Activated naive CD8-positive, alpha-beta T cell treated with anti-CD3 and anti-CD28 coated beads, Interleukin-2, amount 50 U/mL, for 24 hours (primary cell): Measurements from ENCODE around the gene TPM2.

Experiments used
- ATAC-seq: fragments of 150-1000 bp; cut with Tn5 transposase; one replicate; pipeline ENCODE4 v1.10.0; 2021
- DNase-seq: peaks from one replicate; pipeline ENCODE4 v3.0.0; 2021
- H3K27ac Mint-ChIP-seq: one replicate; pipeline ENCODE4 v1.8.0; 2021; ENCODE audit warnings: mild to moderate bottlenecking, mixed read lengths
- H3K27me3 Mint-ChIP-seq: one replicate; pipeline ENCODE4 v1.8.0; 2021; ENCODE audit warnings: mixed read lengths
- H3K36me3 Mint-ChIP-seq: one replicate; pipeline ENCODE4 v1.8.0; 2021; ENCODE audit warnings: low read depth, mixed read lengths
- H3K4me1 Mint-ChIP-seq: one replicate; pipeline ENCODE4 v1.8.0; 2021; ENCODE audit warnings: mixed read lengths
- H3K4me3 Mint-ChIP-seq: one replicate; pipeline ENCODE4 v1.8.0; 2021; ENCODE audit warnings: mild to moderate bottlenecking, moderate library complexity, mixed read lengths
- H3K9me3 Mint-ChIP-seq: one replicate; pipeline ENCODE4 v1.8.0; 2021; ENCODE audit warnings: mixed read lengths

TPM2 gene

DNA sequence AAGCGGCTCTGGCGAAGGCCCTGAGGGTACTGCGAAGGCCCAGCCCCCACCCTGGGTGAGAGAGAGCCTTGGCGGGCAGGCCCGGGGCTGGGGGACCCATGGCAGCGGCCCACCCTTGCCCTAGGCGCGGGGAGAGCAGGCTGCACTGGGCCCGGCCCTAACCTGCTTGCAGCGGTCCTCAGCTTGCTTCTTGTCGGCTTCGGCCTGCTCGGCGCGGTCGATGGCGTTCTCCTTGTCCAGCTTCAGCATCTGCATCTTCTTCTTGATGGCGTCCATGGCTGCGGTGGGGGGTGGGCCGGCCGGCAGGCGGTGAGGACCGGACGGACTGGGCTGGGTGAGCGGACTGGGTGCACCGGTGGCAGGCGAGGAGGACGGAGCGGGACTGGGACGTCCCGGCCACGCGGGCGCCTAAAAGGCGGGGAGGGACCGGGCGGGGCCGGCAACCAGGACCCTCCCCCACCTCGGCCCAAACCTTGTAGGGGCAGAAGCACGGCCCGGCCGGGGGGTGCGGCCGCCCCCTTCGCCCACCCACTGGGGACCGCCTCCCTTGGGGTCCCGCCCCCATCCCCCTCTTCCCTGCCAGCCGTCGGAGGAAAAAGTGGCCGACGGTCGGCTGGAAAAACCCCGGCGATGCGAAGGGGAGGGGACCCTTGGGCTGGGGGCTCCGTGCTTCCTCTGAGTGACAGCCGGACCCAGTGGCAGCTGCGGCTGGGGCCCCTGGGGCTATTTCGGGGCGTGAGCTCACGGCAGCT, at the start of gene TPM2:
Gene TPM2, minus strand, starts transcription at position 384 of the 752 bp plus-strand sequence. Its CDS starts 108 bp downstream, at position 276.
- ATAC-seq: no peak
- peaks cover 20% of the 10 kb centered on the region for H3K4me1 Mint-ChIP-seq
- H3K27ac Mint-ChIP-seq: peak within 1 kb of the TSS; percentile 44
- H3K9me3 Mint-ChIP-seq: no peaks in the 10 kb centered on the region
- no peaks in the 10 kb centered on the region for H3K27me3 Mint-ChIP-seq
- peak within 1 kb of the TSS; percentile 74 for H3K4me3 Mint-ChIP-seq
- no peaks in the 10 kb centered on the region for H3K36me3 Mint-ChIP-seq
- DNase-seq: no peak

DNA sequence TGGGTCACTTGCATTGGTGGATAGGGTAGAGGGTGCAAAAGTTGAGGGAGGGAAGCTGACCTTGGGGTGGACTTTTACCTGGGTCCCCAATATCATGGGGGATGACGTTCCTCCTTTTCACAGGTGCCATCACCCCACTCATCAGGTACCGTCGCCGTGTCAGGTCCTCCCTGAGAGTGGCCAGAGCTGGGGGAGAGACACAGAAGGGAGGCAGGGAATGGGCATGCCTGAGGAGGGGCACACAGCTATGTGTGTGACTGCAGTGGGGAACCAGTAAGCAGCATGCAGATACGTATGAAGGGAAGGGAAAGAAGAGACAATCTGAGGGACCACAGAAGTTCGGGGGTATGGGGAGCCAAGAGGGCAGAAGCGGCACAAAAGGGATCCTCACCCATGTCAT, 49.2 kb upstream of the TPM2 start:
- Mint-ChIP-seq H3K4me1 (peaks cover 22% of the 10 kb centered on the region), H3K4me3 (no peak overlapping the region), H3K27me3 (no peaks in the 10 kb centered on the region), H3K36me3 (peaks cover 40% of the 10 kb centered on the region), H3K27ac (no peak overlapping the region), H3K9me3 (no peaks in the 10 kb centered on the region)
- no peak for ATAC-seq
- DNase-seq: no peak

DNA sequence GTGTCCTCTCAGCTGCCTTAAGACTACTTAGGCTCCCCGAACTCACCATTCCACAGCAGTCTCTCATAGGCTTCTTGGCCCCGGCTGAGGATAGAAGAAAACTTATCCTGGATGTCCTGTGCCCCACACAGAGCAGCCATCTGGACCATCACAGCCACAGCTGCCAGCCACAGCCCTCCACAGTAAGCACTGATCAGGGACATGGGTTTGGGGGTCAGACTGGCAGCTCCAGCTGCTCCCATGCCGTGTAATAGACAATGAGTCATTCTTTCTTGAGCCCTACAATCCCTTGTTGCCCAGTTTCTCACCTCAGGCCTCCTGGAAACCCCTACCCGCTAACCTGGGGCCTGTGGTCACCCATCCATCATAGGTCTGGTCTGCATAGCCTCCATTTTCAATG, 48.5 kb upstream of the TPM2 start:
- Mint-ChIP-seq H3K9me3 (no peaks in the 10 kb centered on the region), H3K36me3 (peaks cover 36% of the 10 kb centered on the region)

DNA sequence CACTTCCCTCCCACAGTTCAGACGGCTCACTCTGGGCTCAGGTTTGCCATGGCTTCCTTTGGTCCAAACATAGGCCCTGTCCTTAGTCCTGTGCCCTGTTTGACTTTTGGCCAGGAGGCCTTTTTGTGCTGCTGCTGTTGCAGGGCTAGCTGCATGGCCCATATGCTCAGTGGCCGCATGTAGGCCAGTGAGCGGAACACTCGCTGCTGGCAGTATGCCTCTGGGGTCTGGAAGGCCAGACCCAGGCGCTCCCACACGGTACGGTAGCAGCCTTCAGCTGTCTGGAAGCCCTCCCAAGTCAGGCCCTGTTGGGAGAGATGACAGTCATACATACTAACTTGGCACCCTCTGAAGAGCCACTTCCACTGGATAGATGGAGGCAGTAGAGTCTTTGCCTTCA, 47.4 kb upstream of the TPM2 start:
- Mint-ChIP-seq H3K4me1 (peaks cover 25% of the 10 kb centered on the region), H3K36me3 (peaks cover 27% of the 10 kb centered on the region), H3K27me3 (no peaks in the 10 kb centered on the region), H3K9me3 (no peaks in the 10 kb centered on the region), H3K4me3 (no peak overlapping the region), H3K27ac (no peak overlapping the region)
- DNase-seq (no peak), ATAC-seq (no peak)

More for the DNA sequence above, 48.5 kb upstream of the TPM2 start:
- DNase-seq: no peak
- no peak for ATAC-seq
- Mint-ChIP-seq H3K4me1 (peaks cover 26% of the 10 kb centered on the region), H3K27me3 (no peaks in the 10 kb centered on the region), H3K27ac (no peak overlapping the region), H3K4me3 (no peak overlapping the region)

DNA sequence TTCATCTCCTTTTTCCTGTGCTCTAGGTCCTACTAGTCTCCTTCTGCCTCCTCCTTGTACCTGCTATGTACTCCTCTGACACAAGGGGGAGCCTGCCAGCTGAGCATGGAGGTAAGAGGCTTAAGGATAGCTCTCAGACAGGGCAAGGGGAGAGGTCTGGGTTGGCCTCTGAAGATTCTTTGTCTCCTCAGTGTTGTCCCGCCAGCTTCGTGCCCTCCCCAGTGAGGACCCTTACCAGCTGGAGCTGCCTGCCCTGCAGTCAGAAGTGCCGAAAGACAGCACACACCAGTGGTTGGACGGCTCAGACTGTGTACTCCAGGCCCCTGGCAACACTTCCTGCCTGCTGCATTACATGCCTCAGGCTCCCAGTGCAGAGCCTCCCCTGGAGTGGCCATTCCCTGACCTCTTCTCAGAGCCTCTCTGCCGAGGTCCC, 46.5 kb upstream of the TPM2 start:
- no peak overlapping the region for H3K4me3 Mint-ChIP-seq
- H3K27me3 Mint-ChIP-seq: no peaks in the 10 kb centered on the region
- DNase-seq: peak; percentile 58
- peaks cover 27% of the 10 kb centered on the region for H3K36me3 Mint-ChIP-seq
- peaks cover 17% of the 10 kb centered on the region for H3K4me1 Mint-ChIP-seq
- ATAC-seq: no peak
- no peak overlapping the region for H3K27ac Mint-ChIP-seq
- no peaks in the 10 kb centered on the region for H3K9me3 Mint-ChIP-seq

DNA sequence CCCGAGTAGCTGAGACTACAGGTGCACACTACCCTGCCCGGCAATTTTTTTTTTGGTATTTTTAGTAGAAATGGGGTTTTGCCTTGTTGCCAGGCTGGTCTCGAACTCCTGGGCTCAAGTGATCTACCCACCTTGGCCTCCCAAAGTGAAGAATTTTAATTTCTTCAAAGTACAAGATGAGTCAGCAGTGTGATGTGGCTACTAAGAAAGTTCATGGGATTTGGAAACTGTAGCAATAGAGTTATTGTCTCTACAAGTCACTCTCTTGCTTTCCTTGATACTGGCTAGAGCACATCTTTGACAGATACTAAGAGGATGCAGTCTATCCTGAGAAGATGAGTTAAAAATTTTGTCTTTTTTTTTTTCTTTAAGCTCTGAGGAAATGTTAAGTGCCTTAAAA, 44.4 kb upstream of the TPM2 start:
- DNase-seq: no peak
- no peak for ATAC-seq
- Mint-ChIP-seq H3K27ac (no peak overlapping the region), H3K27me3 (no peaks in the 10 kb centered on the region), H3K4me1 (peaks cover 17% of the 10 kb centered on the region), H3K9me3 (no peaks in the 10 kb centered on the region), H3K4me3 (peak overlapping the region; percentile 27), H3K36me3 (peaks cover 27% of the 10 kb centered on the region)

DNA sequence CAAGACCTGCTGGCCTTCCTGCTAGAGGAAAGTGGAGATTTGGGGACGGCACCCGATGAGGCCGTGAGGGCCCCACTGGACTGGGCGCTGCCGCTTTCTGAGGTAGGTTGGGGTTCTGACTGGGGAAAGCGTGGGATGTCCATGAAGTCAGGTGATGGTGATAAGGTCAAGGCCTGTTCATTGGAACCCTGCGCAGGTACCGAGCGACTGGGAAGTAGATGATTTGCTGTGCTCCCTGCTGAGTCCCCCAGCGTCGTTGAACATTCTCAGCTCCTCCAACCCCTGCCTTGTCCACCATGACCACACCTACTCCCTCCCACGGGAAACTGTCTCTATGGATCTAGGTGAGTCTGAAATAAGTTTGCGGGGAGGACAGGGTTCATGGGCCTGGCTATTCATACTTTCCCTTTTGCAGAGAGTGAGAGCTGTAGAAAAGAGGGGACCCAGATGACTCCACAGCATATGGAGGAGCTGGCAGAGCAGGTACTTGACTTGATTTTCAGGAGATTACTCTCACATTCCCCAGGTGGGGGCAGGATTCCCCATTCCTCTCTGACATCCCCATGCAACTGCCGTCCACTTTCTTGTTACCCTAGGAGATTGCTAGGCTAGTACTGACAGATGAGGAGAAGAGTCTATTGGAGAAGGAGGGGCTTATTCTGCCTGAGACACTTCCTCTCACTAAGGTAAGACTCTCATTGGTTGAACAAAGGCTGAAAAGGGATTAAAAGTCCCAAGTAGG, 43.2 kb upstream of the TPM2 start:
- no peaks in the 10 kb centered on the region for H3K9me3 Mint-ChIP-seq
- peak; percentile 52 for DNase-seq
- peaks cover 17% of the 10 kb centered on the region for H3K4me1 Mint-ChIP-seq
- peaks cover 18% of the 10 kb centered on the region for H3K36me3 Mint-ChIP-seq
- peak; percentile 8 for ATAC-seq
- no peaks in the 10 kb centered on the region for H3K27me3 Mint-ChIP-seq
- peak overlapping the region; percentile 90 for H3K27ac Mint-ChIP-seq
- no peak overlapping the region for H3K4me3 Mint-ChIP-seq

DNA sequence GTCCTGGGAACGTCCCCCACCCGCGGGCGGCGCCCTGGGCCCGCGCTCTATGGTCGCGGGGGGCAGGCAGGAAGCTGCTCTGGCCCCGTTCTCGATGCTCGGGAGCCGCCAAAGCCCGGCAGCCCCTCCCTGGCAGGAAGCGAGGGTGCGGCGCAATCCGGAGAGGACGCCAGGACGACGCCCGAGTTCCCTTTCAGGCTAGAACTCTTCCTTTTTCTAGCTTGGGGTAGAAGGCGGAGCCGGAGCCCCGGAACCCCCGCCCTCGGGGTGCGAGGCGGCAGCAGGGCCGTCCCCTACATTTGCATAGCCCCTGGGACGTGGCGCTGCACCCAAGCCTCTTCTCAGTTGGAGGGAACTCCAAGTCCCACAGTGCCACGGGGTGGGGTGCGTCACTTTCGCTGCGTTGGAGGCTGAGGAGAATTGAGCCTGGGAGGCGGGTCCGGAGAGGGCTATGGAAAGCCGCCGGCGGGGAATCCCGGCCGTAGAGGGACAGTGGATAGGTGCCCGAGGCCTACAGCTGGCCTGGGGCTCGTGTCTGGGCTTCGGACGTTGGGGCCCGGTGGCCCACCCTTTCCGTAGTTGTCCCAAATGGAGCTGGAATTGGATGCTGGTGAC, 42.6 kb upstream of the TPM2 start, which contains the start of the genes CREB3 and TLN1:
Gene CREB3, plus strand, starts transcription at position 482 of the 615 bp plus-strand sequence. Its CDS starts 107 bp downstream, at position 589.
Gene TLN1, minus strand, starts transcription at position 11 of the 615 bp plus-strand sequence. CDS start 6,501 bp downstream, outside the sequence.
- DNase-seq: peak; percentile 96

DNA sequence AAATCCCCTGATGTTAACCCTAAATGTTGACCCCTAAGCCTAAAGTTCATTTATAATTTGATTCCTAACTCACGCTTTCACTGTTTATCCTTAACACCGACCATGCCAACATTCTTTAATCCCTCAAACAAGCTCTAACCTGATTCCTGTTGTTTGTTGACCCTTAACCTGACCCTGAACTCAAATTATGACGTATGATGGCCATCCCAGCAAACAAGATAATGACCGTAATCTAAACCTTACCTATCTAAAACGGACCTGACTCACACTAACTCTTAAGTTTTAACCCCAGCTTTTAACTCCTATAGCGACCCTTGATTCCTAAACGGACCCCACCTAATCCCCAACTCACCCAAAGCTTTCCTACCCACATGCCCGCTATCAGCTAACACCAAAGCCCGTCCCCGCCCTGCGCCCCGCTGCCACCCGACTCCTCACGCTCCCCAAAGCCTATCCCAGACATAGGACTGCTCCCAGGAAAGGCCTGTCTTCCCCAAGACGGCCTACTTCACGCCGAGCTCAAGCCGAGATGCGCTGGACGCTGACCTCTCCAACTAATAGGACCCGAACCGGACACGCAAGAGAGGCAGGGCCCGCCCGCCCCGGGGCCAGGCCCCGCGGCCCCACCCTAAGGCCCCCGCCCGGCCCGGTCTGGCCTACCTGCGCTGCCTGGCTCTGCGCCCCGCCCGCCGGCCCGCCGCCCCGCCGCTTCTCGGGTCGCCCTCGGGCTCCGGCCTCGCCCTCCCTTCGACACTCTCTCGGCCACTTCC, 41.9 kb upstream of the TPM2 start:
- ATAC-seq (no peak), DNase-seq (no peak)
- H3K4me3 Mint-ChIP-seq: no peak overlapping the region
- peaks cover 17% of the 10 kb centered on the region for H3K4me1 Mint-ChIP-seq
- H3K27ac Mint-ChIP-seq: peak overlapping the region; percentile 90
- peaks cover 16% of the 10 kb centered on the region for H3K36me3 Mint-ChIP-seq
- H3K9me3 Mint-ChIP-seq: no peaks in the 10 kb centered on the region
- no peaks in the 10 kb centered on the region for H3K27me3 Mint-ChIP-seq

More for the DNA sequence above, 42.6 kb upstream of the TPM2 start, which contains the start of the genes CREB3 and TLN1:
- no peaks in the 10 kb centered on the region for H3K27me3 Mint-ChIP-seq
- ATAC-seq: peak; percentile 93
- peaks cover 17% of the 10 kb centered on the region for H3K4me1 Mint-ChIP-seq
- H3K4me3 Mint-ChIP-seq: no peak within 1 kb of the TSS
- peaks cover 18% of the 10 kb centered on the region for H3K36me3 Mint-ChIP-seq
- H3K9me3 Mint-ChIP-seq: no peaks in the 10 kb centered on the region
- peak within 1 kb of the TSS; percentile 90 for H3K27ac Mint-ChIP-seq

DNA sequence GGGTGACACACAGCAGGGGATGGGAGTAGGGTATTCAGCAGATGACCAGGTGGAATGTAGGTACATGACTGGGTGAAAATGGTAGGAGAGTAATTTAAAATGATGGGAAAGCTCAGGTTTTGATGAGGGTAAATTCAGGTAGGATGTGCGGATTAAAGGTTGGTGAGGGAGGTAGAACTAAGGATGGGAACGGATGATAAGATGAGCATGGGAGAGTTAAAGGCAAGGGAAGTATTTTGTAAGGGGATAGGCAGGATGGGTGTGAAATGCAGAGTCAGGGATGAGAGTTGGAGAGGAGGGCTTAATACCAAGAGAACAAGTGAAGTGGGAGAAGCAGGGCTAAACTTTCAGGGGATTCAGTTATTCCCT, 40.7 kb upstream of the TPM2 start:
- H3K27me3 Mint-ChIP-seq: no peaks in the 10 kb centered on the region
- no peak overlapping the region for H3K4me3 Mint-ChIP-seq
- H3K27ac Mint-ChIP-seq: no peak overlapping the region
- no peaks in the 10 kb centered on the region for H3K9me3 Mint-ChIP-seq
- peaks cover 17% of the 10 kb centered on the region for H3K4me1 Mint-ChIP-seq
- H3K36me3 Mint-ChIP-seq: peaks cover 14% of the 10 kb centered on the region
- ATAC-seq (no peak), DNase-seq (no peak)

DNA sequence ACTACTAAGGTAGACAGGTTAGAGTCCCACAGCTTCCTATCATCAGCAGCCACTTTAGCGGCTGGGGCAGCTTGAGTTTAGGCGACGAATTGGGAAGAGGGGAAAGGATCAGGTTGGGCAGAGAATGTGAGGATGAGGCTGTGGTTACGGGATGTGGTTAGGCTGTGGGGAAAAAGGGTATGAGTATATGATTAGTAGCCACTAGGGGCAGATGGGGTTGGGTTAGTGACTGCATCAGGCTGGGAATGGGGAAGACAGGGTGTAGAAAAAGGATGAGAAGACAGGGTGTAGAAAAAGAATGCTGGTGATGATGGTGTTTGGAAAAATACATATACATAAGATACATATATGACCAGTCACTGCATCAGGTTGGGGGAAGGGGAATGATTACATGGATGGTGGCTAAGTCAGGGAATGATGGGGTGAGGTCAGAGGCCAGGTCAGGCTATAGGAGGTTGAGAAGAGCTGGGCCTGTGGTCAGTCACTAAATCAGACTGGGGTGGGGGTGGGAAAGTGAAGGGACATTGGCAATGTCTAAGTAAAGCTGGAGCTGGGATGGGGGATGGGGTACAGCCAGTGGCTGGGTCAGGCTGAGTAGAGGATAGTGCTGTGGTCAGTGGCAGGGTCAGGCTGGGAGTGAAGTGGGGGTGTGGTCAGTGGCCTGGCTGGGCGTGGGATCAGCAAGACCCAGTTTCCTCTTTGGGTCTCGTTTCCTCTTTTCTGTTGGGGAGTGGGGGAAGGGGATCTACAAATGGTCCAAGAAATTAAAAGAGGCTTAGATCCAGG, 40.2 kb upstream of the TPM2 start:
- no peaks in the 10 kb centered on the region for H3K9me3 Mint-ChIP-seq
- no peaks in the 10 kb centered on the region for H3K27me3 Mint-ChIP-seq
- peaks cover 17% of the 10 kb centered on the region for H3K4me1 Mint-ChIP-seq
- no peak overlapping the region for H3K4me3 Mint-ChIP-seq
- H3K27ac Mint-ChIP-seq: no peak overlapping the region
- peaks cover 16% of the 10 kb centered on the region for H3K36me3 Mint-ChIP-seq
- ATAC-seq: no peak
- DNase-seq: peak; percentile 39

DNA sequence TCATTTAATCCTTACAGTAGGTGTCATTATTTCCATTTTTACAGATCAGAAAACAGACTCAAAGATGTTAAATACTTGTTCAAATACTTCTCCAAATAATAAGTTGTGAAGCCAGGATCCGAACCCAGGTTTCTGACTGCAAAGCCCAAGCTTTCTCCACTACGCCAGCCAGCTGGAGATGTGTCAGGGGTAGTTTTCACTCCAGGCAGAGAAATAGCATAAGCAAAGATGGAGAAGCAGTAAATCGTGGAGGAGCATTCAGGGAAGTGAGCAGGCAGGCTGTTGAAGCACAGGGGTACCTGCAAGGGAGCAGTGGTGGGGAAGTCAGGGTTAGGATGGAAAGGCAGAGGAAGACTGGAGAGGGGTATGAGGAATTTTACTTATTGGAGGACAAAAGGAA, 39.4 kb upstream of the TPM2 start:
- Mint-ChIP-seq H3K4me1 (peaks cover 13% of the 10 kb centered on the region), H3K9me3 (no peaks in the 10 kb centered on the region), H3K36me3 (peaks cover 17% of the 10 kb centered on the region), H3K4me3 (no peak overlapping the region), H3K27ac (no peak overlapping the region), H3K27me3 (no peaks in the 10 kb centered on the region)
- no peak for ATAC-seq
- no peak for DNase-seq

DNA sequence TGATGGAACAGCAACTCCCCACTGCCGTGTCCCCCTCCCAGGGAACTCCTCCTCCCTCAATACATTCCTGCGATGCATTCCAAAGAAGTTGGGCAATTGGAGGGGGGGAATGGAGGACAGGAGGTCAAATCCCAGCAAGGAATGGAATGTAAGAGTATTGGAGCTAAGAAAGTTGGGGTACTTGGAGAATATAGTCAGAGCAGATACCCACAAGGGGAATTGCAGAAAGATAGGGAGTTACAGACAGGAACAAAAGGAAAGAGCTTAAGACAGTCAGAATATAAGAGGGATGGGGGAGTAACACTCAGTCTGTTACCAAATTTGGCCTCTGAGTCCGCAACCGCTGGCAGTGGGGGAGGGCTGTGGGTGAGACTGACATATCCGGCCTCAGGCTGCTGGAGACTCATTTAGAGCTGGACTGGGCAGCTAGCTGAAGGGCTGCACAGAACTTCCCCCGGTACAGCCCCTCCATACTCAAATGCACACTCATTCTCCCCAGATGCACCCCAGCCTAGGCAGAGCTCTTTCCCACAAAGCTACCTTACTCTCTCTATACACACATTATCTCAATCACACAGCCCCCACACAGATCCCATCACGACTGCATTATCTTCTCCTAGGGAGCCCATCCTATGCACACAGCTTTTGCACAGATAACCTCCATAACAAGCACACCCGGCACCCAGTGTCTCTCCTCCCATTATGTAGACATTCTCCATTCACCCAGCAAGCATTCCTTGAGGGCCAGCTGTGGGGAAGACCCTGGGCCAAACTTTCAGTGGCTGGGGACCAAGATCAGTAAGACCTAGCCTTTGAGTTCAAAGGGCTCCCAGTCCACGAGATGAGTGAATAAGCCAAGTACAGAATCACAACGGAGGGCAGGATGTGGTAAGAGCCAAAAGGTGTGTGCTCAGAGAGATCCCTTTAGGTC, 38.6 kb upstream of the TPM2 start:
- Mint-ChIP-seq H3K4me1 (peaks cover 5% of the 10 kb centered on the region), H3K9me3 (no peaks in the 10 kb centered on the region), H3K27ac (no peak overlapping the region), H3K36me3 (peaks cover 16% of the 10 kb centered on the region), H3K4me3 (no peak overlapping the region), H3K27me3 (no peaks in the 10 kb centered on the region)
- DNase-seq (peak; percentile 61), ATAC-seq (peak; percentile 11)
